B cell (primary cell): ENCODE measurements around the gene KANK2. TPM values are rescaled to one million over a fixed set of nuclear protein-coding genes. Genes with fewer than 3 reads are reported as not detected.

Experiments used
- ATAC-seq: fragments of 200-7000 bp; cut with Tn5 transposase; one replicate; pipeline ENCODE4 v1.10.0; 2021; ENCODE audit warnings: low read depth, mild to moderate bottlenecking, moderate number of reproducible peaks, moderate library complexity
- CTCF ChIA-PET: fragments of 350-600 bp; sonication (Branson Sonifier 250); formaldehyde crosslinking; loops from one replicate; lab custom pipeline; 2021; ENCODE audit warnings: antibody characterized with exemption, inconsistent platforms; lab: Charles Lee
- POLR2A ChIA-PET: fragments of 350-600 bp; sonication (Branson Sonifier 250); formaldehyde crosslinking; loops from one replicate; lab custom pipeline; 2021; ENCODE audit warnings: antibody characterized with exemption; lab: Charles Lee
- DNase-seq: peaks from one replicate; pipeline ENCODE4 v3.0.0; 2013
- H2AFZ ChIP-seq: 2 replicates; pipeline ENCODE4 v1.6.1; 2012; ENCODE audit warnings: mild to moderate bottlenecking, low read depth, low read length; ENCODE audit not compliant: insufficient read depth, poor library complexity, severe bottlenecking
- H3K27ac ChIP-seq, 2 donors: 1 replicate in 1 of 2; 2 replicates in 1 of 2; pipeline ENCODE4 v1.5.1; 2012 to 2013; ENCODE audit warnings: low read length in 2 of 2, mild to moderate bottlenecking in 2 of 2, moderate library complexity in 1 of 2
- H3K27me3 ChIP-seq, 4 experiments: fragments of 200-600 bp in 1 of 4; sonication (generic) in 1 of 4; replicated peaks in 1 of 4; 1 replicate in 2 of 4; 2 replicates in 2 of 4; pipeline versions ENCODE4 v1.6.1 to v1.7.0; 2013 to 2016; ENCODE audit warnings: low read length in 3 of 4, mild to moderate bottlenecking in 2 of 4, mixed read lengths in 1 of 4, moderate library complexity in 1 of 4; ENCODE audit not compliant: insufficient read depth in 4 of 4, control insufficient read depth in 3 of 4; ENCODE audit errors: control extremely low read depth in 1 of 4
- H3K36me3 ChIP-seq, 2 experiments: replicated peaks in 1 of 2; 1 replicate in 1 of 2; 2 replicates in 1 of 2; pipeline versions ENCODE4 v1.6.1 to v1.7.1; 2013; ENCODE audit warnings: low read length in 1 of 2; ENCODE audit not compliant: insufficient read depth in 2 of 2, control insufficient read depth in 1 of 2; ENCODE audit errors: control extremely low read depth in 1 of 2, extremely low read depth in 1 of 2
- H3K4me1 ChIP-seq, 2 donors: fragments of 200-600 bp in 1 of 2; sonication (generic) in 1 of 2; 1 replicate in 1 of 2; 2 replicates in 1 of 2; pipeline versions ENCODE4 v1.5.1 to v1.6.1; 2013 to 2017; ENCODE audit warnings: low read length in 2 of 2; ENCODE audit not compliant: control insufficient read depth in 2 of 2, insufficient read depth in 2 of 2
- H3K4me2 ChIP-seq: replicated peaks from 2 replicates; pipeline ENCODE3; 2012; ENCODE audit warnings: mild to moderate bottlenecking, low read depth, low read length; ENCODE audit not compliant: poor library complexity, severe bottlenecking
- H3K4me3 ChIP-seq, 5 experiments: fragments of 200-600 bp in 1 of 5; sonication (generic) in 1 of 5; 1 replicate in 3 of 5; 2 replicates in 2 of 5; pipeline versions ENCODE4 v1.5.1 to v1.7.0; 2011 to 2016; ENCODE audit warnings: low read length in 4 of 5, mild to moderate bottlenecking in 4 of 5, low read depth in 2 of 5, control low read depth in 1 of 5, moderate library complexity in 1 of 5; ENCODE audit not compliant: insufficient read depth in 1 of 5; ENCODE audit errors: control extremely low read depth in 1 of 5, extremely low read depth in 1 of 5
- H3K79me2 ChIP-seq: fragments of 200-600 bp; sonication (generic); one replicate; pipeline ENCODE4 v1.6.0; 2016; ENCODE audit warnings: low read length; ENCODE audit not compliant: control insufficient read depth, insufficient read depth
- H3K9ac ChIP-seq: fragments of 200-600 bp; sonication (generic); 2 replicates; pipeline ENCODE4 v1.6.1; 2017; ENCODE audit warnings: mild to moderate bottlenecking, low read length, moderate library complexity
- H3K9me3 ChIP-seq, 3 donors: one replicate each; pipeline versions ENCODE4 v1.6.1 to v1.7.1; 2013; ENCODE audit warnings: low read length in 2 of 3; ENCODE audit not compliant: control insufficient read depth in 2 of 3, insufficient read depth in 1 of 3; ENCODE audit errors: control extremely low read depth in 1 of 3
- H4K20me1 ChIP-seq: 2 replicates; pipeline ENCODE4 v1.6.0; 2012; ENCODE audit warnings: mild to moderate bottlenecking, low read length; ENCODE audit not compliant: insufficient read depth, control insufficient read depth, poor library complexity, severe bottlenecking
- H3K27ac Mint-ChIP-seq: one replicate; pipeline ENCODE4 v1.8.0; 2021; ENCODE audit warnings: mixed read lengths
- H3K27me3 Mint-ChIP-seq: one replicate; pipeline ENCODE4 v1.8.0; 2021; ENCODE audit warnings: mixed read lengths
- H3K4me1 Mint-ChIP-seq: one replicate; pipeline ENCODE4 v1.8.0; 2021; ENCODE audit warnings: mixed read lengths
- H3K4me3 Mint-ChIP-seq: one replicate; pipeline ENCODE4 v1.8.0; 2021; ENCODE audit warnings: mixed read lengths
- H3K9me3 Mint-ChIP-seq: one replicate; pipeline ENCODE4 v1.8.0; 2022; ENCODE audit warnings: mixed read lengths; ENCODE audit not compliant: insufficient read depth
- EZH2 ChIP-seq: IDR thresholded peaks from 2 replicates; pipeline ENCODE4 v1.6.1; 2012; ENCODE audit warnings: borderline replicate concordance, low read depth, mild to moderate bottlenecking, moderate library complexity, low read length; ENCODE audit not compliant: insufficient read depth, poor library complexity, severe bottlenecking
- WGBS: methylation state at CpG from one replicate; pipeline ENCODE4 v1.1.5; 2013; ENCODE audit warnings: missing lambda C conversion rate; ENCODE audit not compliant: insufficient coverage; 5-methylcytosine and 5-hydroxymethylcytosine counted together
- intact Hi-C: fragments of 100-400 bp; cut with micrococcal nuclease; formaldehyde crosslinking; loops from one replicate; pipeline ENCODE4 v1.10.0; 2022
- polyA plus RNA-seq: library from polyadenylated mRNA; depleted of rRNA; stranded (reverse); fragments of >200 nt; gene quantifications from 2 replicates; pipeline ENCODE4 v1.2.3, GENCODE V29; 2012
- total RNA-seq, 2 donors: library from RNA; stranded (reverse); fragments of 120-200 nt in 1 of 2; gene quantifications; 1 replicate in 1 of 2; 2 replicates in 1 of 2; pipeline versions ENCODE4 v1.2.3 to v1.2.4, GENCODE V29; 2013 to 2022
- TF ChIP-seq, protein P1 (sequence below): fragments of 200-600 bp; IDR thresholded peaks from one replicate; pipeline ENCODE4 v1.8.0; 2022; ENCODE audit warnings: antibody characterized with exemption, mild to moderate bottlenecking

KANK2 gene
- total and polyA plus RNA-seq, 2 donors (not counting 1 experiment from before 2014, with no cell fraction given), result 0.54 to 18.9 TPM

DNA sequence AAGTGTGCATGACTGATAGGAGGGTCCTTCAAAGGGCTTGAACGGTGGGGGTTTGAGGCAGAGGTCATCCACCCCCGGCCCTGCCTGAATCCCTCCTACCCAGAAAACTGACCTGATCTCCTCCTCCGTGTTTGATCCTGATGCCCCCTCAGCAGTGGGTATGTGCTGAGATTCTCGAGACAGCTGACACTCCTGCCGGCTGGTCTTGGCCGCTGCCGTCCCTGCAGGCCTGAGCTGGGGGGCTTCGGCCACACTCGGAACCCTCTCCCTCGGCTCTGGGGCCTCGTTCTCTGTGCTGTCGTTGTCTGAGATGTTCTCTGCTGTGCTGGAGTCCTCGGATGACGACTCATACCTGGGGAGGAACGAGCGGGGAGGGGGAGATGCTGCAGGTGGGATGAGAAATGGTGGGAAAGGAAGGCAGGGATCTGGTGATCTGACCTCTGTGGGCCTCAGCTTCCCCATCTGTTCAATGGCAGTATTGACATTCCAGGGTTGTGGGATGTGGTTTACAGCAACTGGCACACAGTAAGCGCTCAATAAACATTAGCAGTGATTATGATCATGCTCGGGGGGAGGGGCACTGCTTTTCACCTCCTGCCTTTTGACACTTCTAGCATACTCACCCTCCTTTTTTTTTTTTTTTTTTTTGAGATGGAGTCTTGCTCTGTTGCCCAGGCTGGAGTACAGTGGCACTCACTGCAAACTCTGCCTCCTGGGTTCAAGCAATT lies 20.7 kb downstream of the KANK2 start:
- TF ChIP-seq, protein P1, sequence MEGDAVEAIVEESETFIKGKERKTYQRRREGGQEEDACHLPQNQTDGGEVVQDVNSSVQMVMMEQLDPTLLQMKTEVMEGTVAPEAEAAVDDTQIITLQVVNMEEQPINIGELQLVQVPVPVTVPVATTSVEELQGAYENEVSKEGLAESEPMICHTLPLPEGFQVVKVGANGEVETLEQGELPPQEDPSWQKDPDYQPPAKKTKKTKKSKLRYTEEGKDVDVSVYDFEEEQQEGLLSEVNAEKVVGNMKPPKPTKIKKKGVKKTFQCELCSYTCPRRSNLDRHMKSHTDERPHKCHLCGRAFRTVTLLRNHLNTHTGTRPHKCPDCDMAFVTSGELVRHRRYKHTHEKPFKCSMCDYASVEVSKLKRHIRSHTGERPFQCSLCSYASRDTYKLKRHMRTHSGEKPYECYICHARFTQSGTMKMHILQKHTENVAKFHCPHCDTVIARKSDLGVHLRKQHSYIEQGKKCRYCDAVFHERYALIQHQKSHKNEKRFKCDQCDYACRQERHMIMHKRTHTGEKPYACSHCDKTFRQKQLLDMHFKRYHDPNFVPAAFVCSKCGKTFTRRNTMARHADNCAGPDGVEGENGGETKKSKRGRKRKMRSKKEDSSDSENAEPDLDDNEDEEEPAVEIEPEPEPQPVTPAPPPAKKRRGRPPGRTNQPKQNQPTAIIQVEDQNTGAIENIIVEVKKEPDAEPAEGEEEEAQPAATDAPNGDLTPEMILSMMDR, result no peak
- TF ChIP-seq EZH2, result no peak
- H3K4me1 Mint-ChIP-seq, result peaks cover 17% of the 10 kb centered on the region
- no peaks in the 10 kb centered on the region for H3K9me3 Mint-ChIP-seq
- intact Hi-C loops, result no loop called here
- no peak overlapping the region for H3K27ac Mint-ChIP-seq
- Histone ChIP-seq H3K36me3 (no peaks in the 10 kb centered on the region), H3K79me2 (no peaks in the 10 kb centered on the region), H3K9ac (no peak overlapping the region), H3K27ac (no peak overlapping the region), H3K4me2 (no peak overlapping the region), H4K20me1 (no peaks in the 10 kb centered on the region), H2AFZ (no peak overlapping the region), H3K4me3 (no peak overlapping the region), H3K27me3 (peaks cover 0 to 12% (median 5%) of the 10 kb centered on the region in 4 experiments), H3K4me1 (peaks cover 12 to 15% of the 10 kb centered on the region in 2 donors), H3K9me3 (peaks cover 0 to 3% (median 0%) of the 10 kb centered on the region in 3 donors)
- 97% methylated on average over 16 of the region's 18 CpGs for WGBS
- no peak overlapping the region for H3K4me3 Mint-ChIP-seq
- no peak for DNase-seq
- POLR2A ChIA-PET, result no interaction called here
- CTCF ChIA-PET, result no interaction called here
- no peak for ATAC-seq
- H3K27me3 Mint-ChIP-seq, result peaks cover 17% of the 10 kb centered on the region

DNA sequence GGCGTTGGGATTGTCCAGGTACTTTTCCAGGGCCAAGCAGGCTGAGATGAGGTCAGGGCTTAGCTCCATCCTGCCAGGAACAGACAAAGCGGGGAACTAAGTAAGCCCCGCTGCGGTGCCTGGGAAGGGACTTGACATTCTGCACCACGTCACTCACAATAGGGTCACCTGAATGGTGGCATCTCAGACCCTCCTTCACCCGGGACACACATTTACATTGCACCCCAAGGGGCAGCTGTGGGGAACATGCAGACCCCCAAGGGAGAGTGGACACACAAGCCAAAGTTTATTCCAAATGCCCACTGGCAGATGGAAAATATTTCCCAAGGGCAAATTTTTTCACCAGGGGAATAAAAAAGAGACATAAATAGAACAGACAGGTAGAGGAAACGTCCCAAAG lies 21.4 kb downstream of the KANK2 start:
- DNase-seq, result no peak
- POLR2A ChIA-PET, result no interaction called here
- Histone ChIP-seq H2AFZ (no peak overlapping the region), H3K4me1 (peaks cover 12 to 15% of the 10 kb centered on the region in 2 donors), H3K4me3 (no peak overlapping the region), H3K4me2 (no peak overlapping the region), H3K9me3 (peaks cover 0 to 3% (median 0%) of the 10 kb centered on the region in 3 donors), H3K27me3 (peaks cover 0 to 10% (median 5%) of the 10 kb centered on the region in 4 experiments), H3K27ac (no peak overlapping the region), H3K36me3 (no peaks in the 10 kb centered on the region), H4K20me1 (no peaks in the 10 kb centered on the region), H3K79me2 (no peaks in the 10 kb centered on the region), H3K9ac (no peak overlapping the region)
- intact Hi-C loops, result no loop called here
- H3K9me3 Mint-ChIP-seq, result no peaks in the 10 kb centered on the region
- TF ChIP-seq, protein P1, result no peak
- no peak for TF ChIP-seq EZH2
- H3K27me3 Mint-ChIP-seq, result peaks cover 12% of the 10 kb centered on the region
- H3K4me3 Mint-ChIP-seq, result no peak overlapping the region
- CTCF ChIA-PET, result no interaction called here
- peaks cover 14% of the 10 kb centered on the region for H3K4me1 Mint-ChIP-seq
- no peak overlapping the region for H3K27ac Mint-ChIP-seq
- no peak for ATAC-seq
- WGBS, result 89% methylated on average over 6 of the region's 7 CpGs
